Keratinocyte (primary cell): ENCODE data around the gene OR10V1.

Source experiments
- CTCF ChIP-seq, 3 experiments: IDR thresholded peaks in 1 of 3; conservative IDR thresholded peaks in 1 of 3; optimal IDR thresholded peaks in 1 of 3; 2 replicates in 2 of 3; 3 replicates in 1 of 3; pipeline versions ENCODE3 to v1.5.1; 2011; ENCODE audit warnings: low read length in 3 of 3, mild to moderate bottlenecking in 3 of 3, moderate library complexity in 2 of 3, control low read depth in 1 of 3, inconsistent platforms in 1 of 3; ENCODE audit not compliant: insufficient read depth in 2 of 3; ENCODE audit errors: extremely low read depth in 1 of 3
- EZH2 ChIP-seq: IDR thresholded peaks from one replicate; pipeline ENCODE4 v1.6.1; 2012; ENCODE audit warnings: inconsistent platforms, mild to moderate bottlenecking, low read length, moderate library complexity

- TF ChIP-seq CTCF (optimal IDR thresholded peaks at IDR 0.05 in 1 of 3, IDR thresholded peaks at IDR 0.05 in 1 of 3, conservative IDR thresholded peaks at IDR 0.05 in 1 of 3; ENCODE audit: extremely low read depth in 1 of 3, insufficient read depth in 2 of 3, low read length in 3 of 3) (no peak), EZH2 (no peak)
Measured at GRCh38 chr11:59729834-59730233, 16.2 kb upstream of the OR10V1 start.
